GM21360 (cell line): Measurements from ENCODE around the gene NTPCR.
"Not testable (repeated sequence)": the region's sequence is repeated elsewhere in the genome, so short reads cannot be mapped to it uniquely, and the experiment has no call there.

ENCODE experiments used
- ATAC-seq: cut with Tn5 transposase; IDR thresholded peaks from one replicate; pipeline ENCODE4 v1.9.1; 2021; ENCODE audit warnings: mild to moderate bottlenecking, moderate library complexity; ENCODE audit not compliant: unreplicated experiment

NTPCR gene

GRCh38 chr1:232983375-232983774 lies 33.0 kb downstream of the NTPCR start:
- ATAC-seq: no peak

- ATAC-seq: no peak
These were observed 33.6 kb downstream of the NTPCR start for GRCh38 chr1:232983817-232984567.

GRCh38 chr1:232984577-232985425 lies 34.4 kb downstream of the NTPCR start:
- no peak for ATAC-seq

- no peak for ATAC-seq
These were observed 35.6 kb downstream of the NTPCR start for GRCh38 chr1:232985882-232986526.

GRCh38 chr1:232986527-232986922 lies 36.1 kb downstream of the NTPCR start:
- ATAC-seq: no peak

GRCh38 chr1:232987046-232987773 lies 36.8 kb downstream of the NTPCR start:
- ATAC-seq: no peak

- no peak for ATAC-seq
These were observed 37.3 kb downstream of the NTPCR start for GRCh38 chr1:232987774-232988140.

GRCh38 chr1:232988572-232989040 lies 38.2 kb downstream of the NTPCR start:
- no peak for ATAC-seq

- no peak for ATAC-seq
These were observed 40.0 kb downstream of the NTPCR start for GRCh38 chr1:232990176-232991128.

GRCh38 chr1:232991238-232991637 lies 40.8 kb downstream of the NTPCR start:
- ATAC-seq: no peak

GRCh38 chr1:232992227-232992626 lies 41.8 kb downstream of the NTPCR start:
- ATAC-seq: no peak

- no peak for ATAC-seq
These were observed 43.1 kb downstream of the NTPCR start for GRCh38 chr1:232993555-232993954.

- no peak for ATAC-seq
These were observed 44.8 kb downstream of the NTPCR start for GRCh38 chr1:232995189-232995588.

GRCh38 chr1:232996143-232996542 lies 45.7 kb downstream of the NTPCR start:
- no peak for ATAC-seq

GRCh38 chr1:232998138-232998537 lies 47.7 kb downstream of the NTPCR start:
- ATAC-seq: no peak

- no peak for ATAC-seq
These were observed 48.2 kb downstream of the NTPCR start for GRCh38 chr1:232998646-232999045.

GRCh38 chr1:232999956-233000625 lies 49.7 kb downstream of the NTPCR start:
- ATAC-seq: no peak

GRCh38 chr1:233003638-233004037 lies 53.2 kb downstream of the NTPCR start:
- ATAC-seq: not testable (repeated sequence)

GRCh38 chr1:233004451-233004850 lies 54.0 kb downstream of the NTPCR start:
- ATAC-seq: no peak
